ENCODE data around the gene OR2T34.
"Not testable (repeated sequence)": the region's sequence is repeated elsewhere in the genome, so short reads cannot be mapped to it uniquely, and the experiment has no call there.

- not testable (repeated sequence) for TF ChIP-seq FOXP4 (CRISPR knock-in tag; IDR thresholded peaks at IDR 0.05); PREB (CRISPR knock-in tag; IDR thresholded peaks at IDR 0.05; ENCODE audit: borderline replicate concordance); SP1 (CRISPR knock-in tag; conservative IDR thresholded peaks at IDR 0.05); TEAD4 (CRISPR knock-in tag; IDR thresholded peaks at IDR 0.05); MAX (CRISPR knock-in tag; IDR thresholded peaks at IDR 0.05)
Observed at GRCh38 chr1:248562672-248563071, 11.9 kb downstream of the OR2T34 start, which contains the start of gene OR2T29.

All from WTC11 (cell line).